ENCODE data around the gene ZBTB34.

GRCh38 chr9:126906091-126906490 is 45.7 kb downstream of the ZBTB34 start:
- TF ChIP-seq CTCF (IDR thresholded peaks at IDR 0.05) (no peak), POLR2AphosphoS5 (IDR thresholded peaks at IDR 0.05) (no peak), POLR2A (IDR thresholded peaks at IDR 0.05) (no peak), EP300 (IDR thresholded peaks at IDR 0.05) (no peak)
